ENCODE data around the gene MAPK8. TPM values are rescaled to one million over a fixed set of nuclear protein-coding genes. Genes with fewer than 3 reads are reported as not detected.
A peak's percentile ranks its signal among the peaks of the same experiment; 100 is the strongest.
"Not testable (repeated sequence)": the region's sequence is repeated elsewhere in the genome, so short reads cannot be mapped to it uniquely, and the experiment has no call there.

Gene MAPK8
- total RNA-seq, 1 donor from 2014 or later: 57.1 TPM

DNA sequence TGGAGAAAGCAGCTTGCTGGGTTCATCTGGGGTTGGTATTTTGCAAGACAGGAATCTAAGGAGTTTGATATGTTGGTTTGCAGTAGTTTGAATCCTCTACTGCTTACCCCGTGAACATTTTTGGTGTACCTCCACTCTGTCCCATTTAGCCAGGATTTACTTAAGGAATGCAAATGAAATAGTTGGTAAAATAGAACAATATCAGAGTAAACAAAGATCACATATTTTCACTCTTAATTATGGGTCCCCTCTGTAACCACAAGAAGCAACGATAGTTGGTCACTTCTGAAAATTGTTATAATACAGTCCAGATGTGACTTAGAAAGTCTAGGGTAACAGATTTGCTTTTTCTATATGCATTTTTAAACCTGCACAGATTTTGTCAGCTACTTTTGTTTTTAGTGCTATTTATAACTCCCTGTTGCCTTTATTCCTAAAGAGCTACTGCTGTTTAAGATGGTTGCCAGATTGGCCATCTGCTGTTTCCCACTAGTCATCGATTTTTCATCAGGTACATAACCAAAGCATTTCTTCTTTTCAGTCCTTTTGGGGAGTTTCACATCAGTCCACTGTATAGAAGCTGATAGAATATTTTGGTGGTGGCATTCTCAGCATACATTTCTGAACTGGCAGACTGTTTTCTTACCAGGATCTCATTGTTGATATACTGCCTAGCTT, 37.6 kb downstream of the MAPK8 start:
- Mint-ChIP-seq H3K4me1 (ENCODE audit: unreplicated experiment) (peaks cover 21% of the 10 kb centered on the region), H3K4me3 (ENCODE audit: unreplicated experiment) (no peak overlapping the region), H3K27me3 (ENCODE audit: unreplicated experiment) (no peaks in the 10 kb centered on the region), H3K36me3 (ENCODE audit: unreplicated experiment) (peaks cover 12% of the 10 kb centered on the region), H3K9me3 (ENCODE audit: unreplicated experiment) (peaks cover 18% of the 10 kb centered on the region), H3K27ac (ENCODE audit: unreplicated experiment) (peak overlapping the region; percentile 29)
- DNase-seq (ENCODE audit: extremely low spot score, unreplicated experiment): no peak
- TF ChIP-seq, protein P1, sequence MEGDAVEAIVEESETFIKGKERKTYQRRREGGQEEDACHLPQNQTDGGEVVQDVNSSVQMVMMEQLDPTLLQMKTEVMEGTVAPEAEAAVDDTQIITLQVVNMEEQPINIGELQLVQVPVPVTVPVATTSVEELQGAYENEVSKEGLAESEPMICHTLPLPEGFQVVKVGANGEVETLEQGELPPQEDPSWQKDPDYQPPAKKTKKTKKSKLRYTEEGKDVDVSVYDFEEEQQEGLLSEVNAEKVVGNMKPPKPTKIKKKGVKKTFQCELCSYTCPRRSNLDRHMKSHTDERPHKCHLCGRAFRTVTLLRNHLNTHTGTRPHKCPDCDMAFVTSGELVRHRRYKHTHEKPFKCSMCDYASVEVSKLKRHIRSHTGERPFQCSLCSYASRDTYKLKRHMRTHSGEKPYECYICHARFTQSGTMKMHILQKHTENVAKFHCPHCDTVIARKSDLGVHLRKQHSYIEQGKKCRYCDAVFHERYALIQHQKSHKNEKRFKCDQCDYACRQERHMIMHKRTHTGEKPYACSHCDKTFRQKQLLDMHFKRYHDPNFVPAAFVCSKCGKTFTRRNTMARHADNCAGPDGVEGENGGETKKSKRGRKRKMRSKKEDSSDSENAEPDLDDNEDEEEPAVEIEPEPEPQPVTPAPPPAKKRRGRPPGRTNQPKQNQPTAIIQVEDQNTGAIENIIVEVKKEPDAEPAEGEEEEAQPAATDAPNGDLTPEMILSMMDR (IDR thresholded peaks at IDR 0.05): no peak

DNA sequence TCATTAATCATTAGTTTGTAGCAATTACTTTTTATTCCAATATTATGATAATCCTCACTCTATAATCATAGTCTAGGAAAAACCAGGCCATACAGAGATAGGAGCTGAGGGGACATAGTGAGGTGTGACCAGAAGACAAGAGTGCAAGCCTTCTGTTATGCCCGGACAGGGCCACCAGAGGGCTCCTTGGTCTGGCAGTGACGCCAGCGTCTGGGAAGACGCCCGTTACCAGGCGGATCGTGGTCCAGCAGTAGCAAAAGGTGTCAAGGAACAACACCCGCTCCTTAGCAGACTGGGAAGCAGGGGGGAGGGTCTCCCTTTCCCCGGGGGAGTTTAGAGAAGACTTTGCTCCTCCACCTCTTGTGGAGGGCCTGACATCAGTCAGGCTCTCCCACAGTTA, 39.8 kb downstream of the MAPK8 start:
- DNase-seq (ENCODE audit: extremely low spot score, unreplicated experiment); H3K27ac Mint-ChIP-seq (ENCODE audit: unreplicated experiment); H3K4me3 Mint-ChIP-seq (ENCODE audit: unreplicated experiment); H3K27me3 Mint-ChIP-seq (ENCODE audit: unreplicated experiment): not testable (repeated sequence)
- Mint-ChIP-seq H3K4me1 (ENCODE audit: unreplicated experiment) (peaks cover 14% of the 10 kb centered on the region), H3K9me3 (ENCODE audit: unreplicated experiment) (peaks cover 24% of the 10 kb centered on the region), H3K36me3 (ENCODE audit: unreplicated experiment) (peaks cover 17% of the 10 kb centered on the region)

DNA sequence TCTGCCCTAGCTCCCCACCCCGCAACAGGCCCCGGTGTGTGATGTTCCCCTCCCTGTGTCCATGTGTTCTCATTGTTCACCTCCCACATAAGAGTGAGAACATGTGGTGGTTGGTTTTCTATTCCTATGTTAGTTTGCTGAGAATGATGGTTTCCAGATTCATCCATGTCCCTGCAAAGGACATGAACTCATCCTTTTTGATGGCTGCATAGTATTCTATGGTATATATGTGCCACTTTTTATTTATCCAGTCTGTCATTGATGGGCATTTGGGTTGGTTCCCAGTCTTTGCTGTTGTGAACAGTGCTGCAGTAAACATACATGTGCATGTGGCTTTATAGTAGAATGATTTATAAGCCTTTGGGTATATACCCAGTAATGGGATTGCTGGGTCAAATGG, 41.1 kb downstream of the MAPK8 start:
- H3K4me1 Mint-ChIP-seq (ENCODE audit: unreplicated experiment): peaks cover 14% of the 10 kb centered on the region
- H3K9me3 Mint-ChIP-seq (ENCODE audit: unreplicated experiment): peaks cover 21% of the 10 kb centered on the region
- H3K27me3 Mint-ChIP-seq (ENCODE audit: unreplicated experiment); DNase-seq (ENCODE audit: extremely low spot score, unreplicated experiment); H3K27ac Mint-ChIP-seq (ENCODE audit: unreplicated experiment); H3K4me3 Mint-ChIP-seq (ENCODE audit: unreplicated experiment): not testable (repeated sequence)
- H3K36me3 Mint-ChIP-seq (ENCODE audit: unreplicated experiment): peaks cover 17% of the 10 kb centered on the region

DNA sequence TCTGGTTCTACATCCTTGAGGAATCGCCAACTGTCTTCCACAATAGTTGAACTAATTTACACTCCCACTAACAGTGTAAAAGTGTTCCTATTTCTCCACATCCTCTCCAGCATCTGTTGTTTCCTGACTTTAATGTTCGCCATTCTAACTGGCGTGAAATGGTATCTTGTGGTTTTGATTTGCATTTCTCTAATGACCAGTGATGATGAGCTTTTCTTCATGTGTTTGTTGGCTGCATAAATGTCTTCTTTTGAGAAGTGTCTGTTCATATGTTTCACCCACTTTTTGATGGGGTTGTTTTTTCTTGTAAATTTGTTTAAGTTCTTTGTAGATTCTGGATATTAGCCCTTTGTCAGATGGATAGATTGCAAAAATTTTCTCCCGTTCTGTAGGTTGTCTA, 41.5 kb downstream of the MAPK8 start:
- Mint-ChIP-seq H3K9me3 (ENCODE audit: unreplicated experiment) (peaks cover 19% of the 10 kb centered on the region), H3K36me3 (ENCODE audit: unreplicated experiment) (peaks cover 15% of the 10 kb centered on the region), H3K4me1 (ENCODE audit: unreplicated experiment) (peaks cover 16% of the 10 kb centered on the region)
- not testable (repeated sequence) for H3K27me3 Mint-ChIP-seq (ENCODE audit: unreplicated experiment); DNase-seq (ENCODE audit: extremely low spot score, unreplicated experiment); H3K4me3 Mint-ChIP-seq (ENCODE audit: unreplicated experiment); H3K27ac Mint-ChIP-seq (ENCODE audit: unreplicated experiment)

DNA sequence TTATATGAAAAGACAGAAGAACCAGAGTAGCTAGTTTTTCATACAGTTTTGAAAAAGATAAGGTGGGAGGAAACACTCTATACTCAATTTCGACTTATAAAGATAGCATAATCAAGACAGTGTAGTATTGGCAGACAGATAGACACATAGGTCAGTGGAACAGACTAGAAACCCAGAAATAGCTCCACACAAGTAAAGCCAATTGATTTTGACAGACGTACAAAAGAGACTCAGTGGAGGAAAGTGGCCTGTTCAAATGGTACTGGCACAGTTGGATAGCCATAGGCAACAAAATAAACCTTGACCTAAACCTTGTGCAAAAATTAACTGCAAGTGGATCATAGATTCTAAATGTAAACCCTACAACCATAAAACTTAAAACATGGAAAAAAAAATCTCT, 46.8 kb downstream of the MAPK8 start:
- Mint-ChIP-seq H3K4me3 (ENCODE audit: unreplicated experiment) (no peak overlapping the region), H3K27ac (ENCODE audit: unreplicated experiment) (no peak overlapping the region), H3K27me3 (ENCODE audit: unreplicated experiment) (no peaks in the 10 kb centered on the region), H3K9me3 (ENCODE audit: unreplicated experiment) (peaks cover 14% of the 10 kb centered on the region), H3K4me1 (ENCODE audit: unreplicated experiment) (peaks cover 16% of the 10 kb centered on the region), H3K36me3 (ENCODE audit: unreplicated experiment) (peaks cover 11% of the 10 kb centered on the region)
- TF ChIP-seq, protein P1 (IDR thresholded peaks at IDR 0.05): no peak
- no peak for DNase-seq (ENCODE audit: extremely low spot score, unreplicated experiment)

DNA sequence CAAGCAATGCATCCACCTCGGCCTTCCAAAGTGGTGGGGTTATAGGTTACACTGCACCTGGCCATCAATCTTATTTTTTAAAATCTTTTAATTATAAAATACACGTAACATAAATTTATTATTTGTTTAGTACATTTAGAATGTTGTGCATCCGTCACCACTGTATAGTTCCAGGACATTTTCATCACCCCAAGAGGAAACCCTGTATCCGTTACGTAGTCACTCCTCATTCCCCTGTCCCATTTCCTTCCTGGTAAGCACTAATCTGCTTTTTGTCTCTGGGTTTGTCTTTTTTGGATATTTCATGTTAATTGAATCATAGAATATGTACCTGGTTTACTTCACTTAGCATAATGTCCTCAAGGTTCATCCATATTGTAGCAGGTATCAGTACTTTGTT, 51.2 kb downstream of the MAPK8 start:
- TF ChIP-seq, protein P1 (IDR thresholded peaks at IDR 0.05): no peak
- H3K9me3 Mint-ChIP-seq (ENCODE audit: unreplicated experiment): no peaks in the 10 kb centered on the region
- H3K27me3 Mint-ChIP-seq (ENCODE audit: unreplicated experiment): no peaks in the 10 kb centered on the region
- H3K4me3 Mint-ChIP-seq (ENCODE audit: unreplicated experiment): no peak overlapping the region
- peaks cover 2% of the 10 kb centered on the region for H3K36me3 Mint-ChIP-seq (ENCODE audit: unreplicated experiment)
- DNase-seq (ENCODE audit: extremely low spot score, unreplicated experiment): no peak
- H3K27ac Mint-ChIP-seq (ENCODE audit: unreplicated experiment): no peak overlapping the region
- peaks cover 23% of the 10 kb centered on the region for H3K4me1 Mint-ChIP-seq (ENCODE audit: unreplicated experiment)
